Choroid plexus epithelial cell (primary cell): Measurements from ENCODE around the gene SMIM11.
"Not testable (repeated sequence)": the region's sequence is repeated elsewhere in the genome, so short reads cannot be mapped to it uniquely, and the experiment has no call there.

Experiments used
- DNase-seq: peaks from one replicate; pipeline ENCODE4 v3.0.0-alpha.2; 2010; ENCODE audit warnings: low read depth
- H3K4me3 ChIP-seq: 2 replicates; pipeline ENCODE4 v1.5.1; 2011; ENCODE audit warnings: low read depth, mild to moderate bottlenecking, control low read depth, low read length, moderate library complexity

The SMIM11 gene

DNA sequence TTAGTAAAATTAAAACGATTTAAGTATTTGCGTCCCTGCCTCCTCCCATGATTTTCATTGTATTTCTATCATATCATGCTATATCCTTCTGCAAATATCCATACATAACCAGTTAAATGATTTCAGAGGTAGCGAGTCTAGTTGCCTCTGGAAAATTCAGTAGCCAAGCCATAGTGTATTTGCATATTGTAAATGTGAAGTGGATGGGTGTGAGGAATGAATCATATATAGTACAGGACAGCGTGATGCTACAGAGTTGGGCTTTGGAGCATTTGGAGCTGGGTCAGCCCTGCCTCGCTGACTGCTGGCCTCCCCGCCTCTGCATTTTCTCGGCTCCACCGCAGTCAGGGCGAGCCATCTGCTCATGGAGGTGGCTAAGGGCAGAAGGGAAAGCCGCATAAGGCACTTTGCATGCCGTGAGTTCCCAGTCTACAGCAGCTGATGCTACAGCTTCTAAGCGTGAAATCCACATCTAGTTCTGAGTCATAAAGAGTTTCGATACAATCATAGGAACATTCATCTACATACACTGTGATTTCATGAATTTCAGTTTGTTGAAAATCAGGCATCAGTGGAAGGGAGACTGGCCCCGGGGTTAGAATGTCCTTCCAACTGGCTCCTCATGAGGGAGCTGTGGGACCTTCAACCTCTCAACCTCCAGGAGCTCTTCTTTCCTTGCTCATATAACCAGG lies 8.6 kb downstream of the SMIM11 start:
- not testable (repeated sequence) for DNase-seq

DNA sequence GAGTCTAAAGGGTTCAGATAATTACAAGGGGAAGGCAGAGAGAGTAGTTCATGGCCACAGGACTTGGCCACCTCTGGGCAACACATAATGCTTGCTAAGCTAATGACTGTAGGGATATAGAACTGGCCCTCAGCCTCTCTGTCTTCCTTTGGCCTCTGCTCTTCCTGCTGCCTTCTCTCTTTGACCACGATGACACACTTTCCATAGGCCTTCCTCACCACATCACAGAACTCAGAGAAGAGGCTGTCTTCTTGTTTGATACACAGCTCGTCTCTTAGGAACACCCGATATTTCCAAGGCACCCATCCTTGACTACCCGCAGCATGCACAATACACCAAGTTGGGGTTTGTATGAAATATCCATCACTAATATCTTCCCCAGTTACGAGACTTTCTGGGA lies 25.2 kb downstream of the SMIM11 start:
- DNase-seq, result not testable (repeated sequence)

More for the DNA sequence above, 8.6 kb downstream of the SMIM11 start:
- not testable (repeated sequence) for H3K4me3 ChIP-seq

DNA sequence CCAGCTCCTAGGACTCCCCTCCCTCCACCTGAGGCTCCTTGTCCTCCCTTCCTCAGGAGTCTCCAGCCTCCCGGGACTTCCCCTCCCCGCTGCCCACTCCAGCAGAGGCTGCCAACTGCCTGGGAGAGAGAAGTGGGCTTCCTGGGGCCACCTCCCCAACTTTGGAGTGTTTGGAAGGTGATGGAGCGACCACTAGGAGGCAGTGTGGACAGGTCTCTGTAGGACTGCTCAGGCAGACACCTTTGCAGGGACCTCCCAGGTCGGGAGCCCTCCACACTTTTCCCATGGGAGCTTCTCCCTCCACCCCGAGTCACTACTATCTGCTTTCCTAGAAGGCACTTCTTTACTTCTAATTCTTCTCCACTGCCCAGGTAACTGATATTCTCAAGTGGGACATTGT lies 29.4 kb downstream of the SMIM11 start:
- H3K4me3 ChIP-seq, DNase-seq: not testable (repeated sequence)

More for the DNA sequence above, 25.2 kb downstream of the SMIM11 start:
- H3K4me3 ChIP-seq, result not testable (repeated sequence)

DNA sequence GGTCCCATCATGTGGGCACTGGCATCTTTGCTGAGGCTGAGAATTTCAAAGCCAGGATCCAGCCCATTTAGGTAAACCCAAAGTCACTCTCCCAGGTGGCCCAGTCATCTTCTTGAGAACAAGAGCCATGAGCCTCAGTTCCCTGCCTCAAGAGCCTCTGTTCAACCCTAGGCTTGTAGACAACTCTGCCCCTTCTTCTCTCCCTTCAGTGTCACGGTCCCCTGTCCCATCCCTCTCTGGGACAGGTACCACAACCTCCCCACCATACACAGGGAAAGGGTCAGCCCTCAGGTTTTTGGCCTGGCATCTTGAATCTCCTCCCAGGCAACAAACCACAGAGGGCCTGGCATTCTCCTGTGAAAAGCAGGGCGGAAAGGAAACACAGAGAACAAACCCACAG lies 30.4 kb downstream of the SMIM11 start:
- DNase-seq, H3K4me3 ChIP-seq: not testable (repeated sequence)

DNA sequence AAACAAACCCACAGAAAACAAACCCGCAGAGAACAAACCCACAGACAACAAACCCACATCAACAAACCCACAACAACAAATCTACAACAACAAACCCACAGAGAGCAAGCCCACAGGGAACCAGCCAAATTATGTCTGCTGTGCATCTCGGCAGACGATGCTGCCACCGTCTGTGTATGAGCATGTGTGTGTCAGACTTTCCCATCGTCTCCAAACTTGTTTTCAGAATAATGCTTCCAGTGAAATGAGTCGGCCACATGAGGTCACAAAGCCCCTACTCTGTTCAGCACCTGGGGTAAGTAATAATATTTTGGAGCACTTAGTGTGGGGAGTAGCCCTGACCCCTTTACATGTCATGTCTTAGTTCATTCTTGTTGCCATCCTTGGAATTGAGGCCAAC lies 30.8 kb downstream of the SMIM11 start:
- H3K4me3 ChIP-seq, DNase-seq: not testable (repeated sequence)

DNA sequence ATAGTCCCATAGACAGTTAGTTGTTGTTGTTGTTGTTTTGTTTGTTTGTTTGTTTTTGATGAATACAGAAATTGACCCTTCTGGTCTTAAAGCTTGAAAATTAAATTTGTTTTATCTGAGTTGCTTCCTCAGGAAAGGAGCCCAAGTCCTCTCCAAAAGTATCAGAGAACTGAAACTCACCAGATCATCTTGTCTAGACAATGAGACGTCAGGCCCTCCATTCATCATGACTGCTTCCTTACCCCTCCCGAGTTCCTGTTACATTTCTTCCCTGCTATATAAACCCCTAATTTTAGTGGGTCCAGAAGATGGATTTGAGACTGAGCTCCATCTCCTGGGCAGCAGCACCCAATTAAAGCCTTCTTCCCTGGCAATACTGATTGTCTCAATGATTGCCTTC lies 31.4 kb downstream of the SMIM11 start:
- DNase-seq, H3K4me3 ChIP-seq: not testable (repeated sequence)

- not testable (repeated sequence) for DNase-seq, H3K4me3 ChIP-seq
Measured at GRCh38 chr21:34407294-34407693, 32.0 kb downstream of the SMIM11 start.

GRCh38 chr21:34417448-34418077 lies 42.3 kb downstream of the SMIM11 start:
- not testable (repeated sequence) for DNase-seq, H3K4me3 ChIP-seq

DNA sequence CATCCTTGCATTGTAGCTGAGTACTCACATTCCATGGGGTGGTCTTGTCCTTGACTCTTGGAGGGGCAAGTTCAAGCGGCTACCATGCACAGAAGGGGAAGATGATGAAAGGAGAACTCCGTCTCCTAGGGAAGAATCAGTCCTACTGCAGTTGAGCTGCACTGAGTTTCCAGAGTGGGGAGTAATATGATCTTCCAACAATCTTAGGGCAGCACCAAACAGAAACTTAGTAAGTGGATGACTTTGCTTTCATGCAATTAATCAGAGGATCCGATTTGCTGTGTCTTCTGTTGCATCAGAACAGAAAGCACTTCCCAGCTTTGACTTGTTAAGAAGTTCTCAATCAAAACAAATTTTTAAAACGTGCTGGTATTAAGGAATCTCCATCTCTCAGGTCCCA lies 48.5 kb downstream of the SMIM11 start, which contains the start of gene SMIM34:
TSS of gene SMIM34 (minus strand) at position 147 of the 400 bp plus-strand sequence. CDS start at position 35, 112 bp downstream.
- H3K4me3 ChIP-seq, DNase-seq: not testable (repeated sequence)

DNA sequence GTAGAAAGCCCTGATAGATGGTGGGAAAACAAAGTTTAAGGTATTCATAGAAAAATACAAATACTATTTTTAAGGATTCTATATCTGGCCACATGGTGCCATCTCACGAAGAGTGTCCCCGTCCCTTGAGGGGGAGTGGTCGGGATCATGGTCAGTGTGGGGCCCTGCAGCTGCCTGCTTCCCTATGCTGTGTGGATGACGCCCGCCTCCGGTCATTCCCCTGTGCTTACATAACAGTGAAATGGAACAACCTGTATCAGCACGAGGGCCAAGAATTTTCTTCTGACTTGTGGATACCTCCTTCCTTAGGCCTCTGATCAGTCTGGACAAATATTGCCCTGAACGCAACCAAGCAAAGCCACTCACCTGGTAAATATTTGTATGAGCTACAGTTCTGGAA lies 52.0 kb downstream of the SMIM11 start:
- DNase-seq, H3K4me3 ChIP-seq: not testable (repeated sequence)

DNA sequence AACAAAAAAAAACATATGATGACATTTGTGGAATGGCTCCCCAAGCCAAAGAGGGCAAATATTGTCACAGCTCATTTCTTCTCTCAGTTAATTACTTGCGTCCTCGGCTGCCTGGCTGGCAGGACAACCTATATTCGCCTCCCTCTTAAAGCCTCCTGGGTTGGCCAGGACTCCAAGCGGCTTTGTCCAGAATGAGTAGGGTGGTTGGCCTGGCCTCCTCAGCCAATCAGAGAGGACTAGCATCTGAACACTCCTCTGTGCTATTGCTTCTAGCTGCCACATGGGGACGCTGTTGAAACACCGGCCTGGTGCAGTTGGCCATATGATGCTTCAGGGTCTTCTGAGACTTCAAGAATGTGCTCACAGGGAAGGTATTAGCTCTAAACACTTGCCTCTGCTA lies 53.1 kb downstream of the SMIM11 start:
- not testable (repeated sequence) for DNase-seq, H3K4me3 ChIP-seq

- DNase-seq, H3K4me3 ChIP-seq: not testable (repeated sequence)
Measured at GRCh38 chr21:34429710-34430109, 54.4 kb downstream of the SMIM11 start.
